ENCODE measurements around the gene TAS2R3. TPM values are rescaled to one million over a fixed set of nuclear protein-coding genes. Genes with fewer than 3 reads are reported as not detected.

The TAS2R3 gene
- total and polyA plus RNA-seq, 2 donors from 2014 or later, result 2.7 TPM; not detected in 1

DNA sequence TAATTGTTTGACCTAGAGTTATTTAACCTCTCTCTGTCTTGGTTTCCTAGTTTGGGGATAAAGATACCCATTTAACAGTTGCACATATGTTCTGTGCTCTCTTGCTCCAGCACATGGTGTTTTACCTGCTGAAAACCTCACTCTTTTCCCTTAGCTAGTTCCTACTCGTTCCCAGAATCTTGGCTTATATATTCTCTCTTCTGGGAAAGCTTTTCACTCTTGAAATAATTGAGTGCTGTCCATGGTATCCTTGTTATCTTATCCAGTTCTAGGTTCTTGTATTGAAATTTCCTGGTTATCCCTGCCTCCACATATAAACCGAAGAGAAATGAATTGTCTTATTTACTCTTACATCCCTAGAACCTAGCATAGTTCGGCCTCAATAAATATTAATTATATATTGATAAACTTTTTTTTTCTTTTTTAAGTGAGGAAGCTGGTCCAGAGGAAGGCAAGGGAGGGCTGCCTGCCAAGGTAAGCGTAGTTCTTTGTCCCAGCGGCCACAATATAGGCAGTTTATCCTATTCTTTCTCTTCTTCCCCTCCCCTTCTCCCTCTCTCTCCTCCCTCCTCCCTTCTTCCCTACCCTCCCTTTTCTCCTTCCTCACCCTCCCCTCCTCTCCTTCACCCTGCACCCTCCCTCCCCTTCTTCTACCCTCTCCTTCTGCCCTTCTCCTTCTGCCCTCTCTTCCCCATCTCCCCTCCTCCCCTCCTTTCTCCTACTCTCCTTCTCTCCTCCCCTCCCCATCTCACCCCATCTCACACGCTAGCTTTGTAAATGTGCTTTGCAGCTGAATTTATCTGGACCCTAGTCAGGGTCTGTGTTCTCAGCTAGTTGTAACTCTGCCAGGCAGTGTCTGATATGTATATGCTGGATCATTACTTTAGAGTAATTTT, 47.9 kb upstream of the TAS2R3 start:
- no peak for FAIRE-seq

GRCh38 chr7:141717450-141717849, 46.4 kb upstream of the TAS2R3 start:
- intact Hi-C loops (cut with DNase I), result no loop called here
- no peak for FAIRE-seq
- no peaks in the 10 kb centered on the region for H3K27me3 ChIP-seq (ENCODE audit: control insufficient read depth, insufficient read depth, low read length)
- H3K27ac ChIP-seq (ENCODE audit: low read depth in 2 of 2, low read length in 2 of 2), result no peak overlapping the region
- no peaks in the 10 kb centered on the region for H3K9me3 ChIP-seq (ENCODE audit: control insufficient read depth in 2 of 3, insufficient read depth in 1 of 3, low read length in 3 of 3)
- H3K4me1 ChIP-seq (ENCODE audit: control insufficient read depth in 2 of 3, insufficient read depth in 2 of 3, low read depth in 1 of 3, low read length in 3 of 3), result peaks cover 0 to 8% (median 0%) of the 10 kb centered on the region in 3 donors
- peaks cover 0 to 2% (median 0%) of the 10 kb centered on the region in 3 donors for H3K36me3 ChIP-seq (ENCODE audit: control insufficient read depth in 2 of 3, insufficient read depth in 3 of 3, low read length in 3 of 3)
- H3K4me3 ChIP-seq (ENCODE audit: low read length in 3 of 3), result no peak overlapping the region
- no peak overlapping the region for H3K9ac ChIP-seq (ENCODE audit: low read length in 3 of 3)
- TF ChIP-seq, protein P1, sequence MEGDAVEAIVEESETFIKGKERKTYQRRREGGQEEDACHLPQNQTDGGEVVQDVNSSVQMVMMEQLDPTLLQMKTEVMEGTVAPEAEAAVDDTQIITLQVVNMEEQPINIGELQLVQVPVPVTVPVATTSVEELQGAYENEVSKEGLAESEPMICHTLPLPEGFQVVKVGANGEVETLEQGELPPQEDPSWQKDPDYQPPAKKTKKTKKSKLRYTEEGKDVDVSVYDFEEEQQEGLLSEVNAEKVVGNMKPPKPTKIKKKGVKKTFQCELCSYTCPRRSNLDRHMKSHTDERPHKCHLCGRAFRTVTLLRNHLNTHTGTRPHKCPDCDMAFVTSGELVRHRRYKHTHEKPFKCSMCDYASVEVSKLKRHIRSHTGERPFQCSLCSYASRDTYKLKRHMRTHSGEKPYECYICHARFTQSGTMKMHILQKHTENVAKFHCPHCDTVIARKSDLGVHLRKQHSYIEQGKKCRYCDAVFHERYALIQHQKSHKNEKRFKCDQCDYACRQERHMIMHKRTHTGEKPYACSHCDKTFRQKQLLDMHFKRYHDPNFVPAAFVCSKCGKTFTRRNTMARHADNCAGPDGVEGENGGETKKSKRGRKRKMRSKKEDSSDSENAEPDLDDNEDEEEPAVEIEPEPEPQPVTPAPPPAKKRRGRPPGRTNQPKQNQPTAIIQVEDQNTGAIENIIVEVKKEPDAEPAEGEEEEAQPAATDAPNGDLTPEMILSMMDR (IDR thresholded peaks at IDR 0.05; ENCODE audit: borderline replicate concordance, extremely low read depth, insufficient read depth), result no peak
- DNase-seq, result no peak

More for the DNA sequence above, 47.9 kb upstream of the TAS2R3 start:
- peaks cover 0 to 8% (median 0%) of the 10 kb centered on the region in 3 donors for H3K4me1 ChIP-seq (ENCODE audit: control insufficient read depth in 2 of 3, insufficient read depth in 2 of 3, low read depth in 1 of 3, low read length in 3 of 3)
- H3K36me3 ChIP-seq (ENCODE audit: control insufficient read depth in 2 of 3, insufficient read depth in 3 of 3, low read length in 3 of 3), result peaks cover 0 to 2% (median 0%) of the 10 kb centered on the region in 3 donors
- H3K9ac ChIP-seq (ENCODE audit: low read length in 3 of 3), result no peak overlapping the region
- no peak for DNase-seq
- intact Hi-C loops (cut with DNase I), result no loop called here
- H3K4me3 ChIP-seq (ENCODE audit: low read length in 3 of 3), result no peak overlapping the region
- TF ChIP-seq, protein P1 (IDR thresholded peaks at IDR 0.05; ENCODE audit: borderline replicate concordance, extremely low read depth, insufficient read depth), result no peak
- H3K9me3 ChIP-seq (ENCODE audit: control insufficient read depth in 2 of 3, insufficient read depth in 1 of 3, low read length in 3 of 3), result no peaks in the 10 kb centered on the region
- no peaks in the 10 kb centered on the region for H3K27me3 ChIP-seq (ENCODE audit: control insufficient read depth, insufficient read depth, low read length)
- no peak overlapping the region for H3K27ac ChIP-seq (ENCODE audit: low read depth in 2 of 2, low read length in 2 of 2)

DNA sequence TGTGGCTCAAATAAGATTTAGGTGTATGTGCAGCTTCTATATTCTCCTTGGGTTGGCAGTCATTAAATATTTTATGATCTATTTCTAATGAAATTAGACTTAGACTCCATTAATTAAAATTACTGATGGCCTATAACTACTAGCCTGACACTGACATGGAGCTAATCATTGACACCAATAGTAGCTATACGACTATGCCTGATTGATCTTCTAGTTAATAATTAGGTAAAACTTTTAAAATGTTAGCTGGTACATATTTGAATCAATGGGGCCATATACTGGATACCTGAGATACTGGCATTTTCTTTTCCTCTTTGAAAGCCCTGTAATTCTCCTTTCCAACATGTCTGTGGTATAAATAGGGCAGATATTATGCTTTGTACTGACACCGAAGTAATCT, 41.4 kb upstream of the TAS2R3 start:
- intact Hi-C loops (cut with DNase I), result no loop called here
- Histone ChIP-seq H3K27ac (ENCODE audit: low read depth in 2 of 2, low read length in 2 of 2) (no peak overlapping the region), H3K9me3 (ENCODE audit: control insufficient read depth in 2 of 3, insufficient read depth in 1 of 3, low read length in 3 of 3) (no peaks in the 10 kb centered on the region), H3K27me3 (ENCODE audit: control insufficient read depth, insufficient read depth, low read length) (no peaks in the 10 kb centered on the region), H3K4me3 (ENCODE audit: low read length in 3 of 3) (no peak overlapping the region), H3K4me1 (ENCODE audit: control insufficient read depth in 2 of 3, insufficient read depth in 2 of 3, low read depth in 1 of 3, low read length in 3 of 3) (peaks cover 0 to 3% (median 0%) of the 10 kb centered on the region in 3 donors), H3K36me3 (ENCODE audit: control insufficient read depth in 2 of 3, insufficient read depth in 3 of 3, low read length in 3 of 3) (peaks cover 0 to 2% (median 0%) of the 10 kb centered on the region in 3 donors), H3K9ac (ENCODE audit: low read length in 3 of 3) (no peak overlapping the region)
- no peak for DNase-seq
- TF ChIP-seq, protein P1 (IDR thresholded peaks at IDR 0.05; ENCODE audit: borderline replicate concordance, extremely low read depth, insufficient read depth), result no peak
- no peak for FAIRE-seq
